Measurements from ENCODE around the gene CACNA1G.

Gene CACNA1G

GRCh38 chr17:50562242-50563091 is 2.0 kb downstream of the CACNA1G start:
- no peak for FAIRE-seq
- no peak for DNase-seq (ENCODE audit: extremely low spot score, insufficient read length, low read depth)

GRCh38 chr17:50563092-50563511 is 2.6 kb downstream of the CACNA1G start:
- no peak for DNase-seq (ENCODE audit: extremely low spot score, insufficient read length, low read depth)
- FAIRE-seq = no peak

DNA sequence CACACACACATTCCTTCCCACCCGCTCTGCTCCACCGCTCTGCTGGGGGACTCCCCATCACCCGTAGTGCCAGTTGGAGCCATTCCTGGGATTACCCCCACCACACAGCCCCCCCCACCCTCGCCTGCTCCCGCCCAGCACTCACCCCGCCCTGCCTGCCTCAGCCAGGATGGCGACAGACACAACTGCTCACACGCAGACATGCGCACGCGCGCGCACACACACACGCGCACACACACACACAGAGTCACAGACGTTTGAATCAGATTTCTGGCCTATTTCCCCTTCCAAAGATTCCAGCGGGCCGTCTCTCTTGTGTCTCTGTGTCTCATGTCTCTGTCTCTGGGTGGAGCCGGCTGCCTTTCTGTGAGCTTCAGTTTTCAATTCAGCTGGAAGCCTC is 4.4 kb downstream of the CACNA1G start:
- FAIRE-seq (no peak), DNase-seq (ENCODE audit: extremely low spot score, insufficient read length, low read depth) (no peak)

DNA sequence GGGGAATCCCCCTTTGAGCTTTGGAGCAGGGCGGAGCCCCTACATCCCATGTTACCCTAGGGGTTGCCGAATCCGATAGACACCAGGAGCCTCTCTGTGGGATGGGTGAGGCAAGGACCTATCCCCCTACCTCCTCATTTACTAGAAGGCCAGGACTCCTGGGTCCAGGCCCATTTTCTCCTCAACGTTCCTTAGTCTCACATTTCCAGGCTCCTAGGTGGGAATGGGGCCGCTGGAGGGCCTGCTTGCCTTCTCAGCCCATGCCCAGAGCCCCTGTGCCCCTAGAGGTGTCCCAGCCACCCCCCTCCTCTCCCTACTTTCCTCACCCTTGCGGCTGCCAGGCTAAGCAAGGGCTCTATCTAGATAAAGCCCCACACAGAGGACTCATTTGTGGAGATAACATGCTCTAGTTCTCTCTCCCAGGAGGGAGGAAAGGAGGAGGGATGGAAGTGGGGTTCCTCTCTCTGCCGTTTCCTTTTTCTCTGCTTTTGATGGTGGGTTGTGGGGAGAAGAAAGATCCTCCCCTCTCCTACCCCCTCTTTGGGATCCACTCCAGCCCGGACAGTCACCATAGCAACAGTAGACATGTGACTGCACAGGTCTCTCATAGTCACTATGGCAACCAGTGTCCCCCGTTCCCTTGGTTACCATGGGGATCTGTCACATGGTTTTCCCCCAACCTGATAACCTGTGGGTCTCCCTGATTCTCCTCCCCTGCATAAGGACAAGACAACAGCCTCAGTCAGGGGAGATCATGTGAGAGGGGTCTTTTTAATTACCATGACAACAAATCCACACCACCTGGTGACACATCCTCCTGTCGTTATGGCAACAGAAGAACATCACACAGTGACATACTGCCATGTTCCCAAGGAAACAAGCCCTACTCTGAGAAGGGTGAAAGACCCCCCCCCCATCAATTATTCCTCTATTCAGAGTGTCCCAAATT is 5.2 kb downstream of the CACNA1G start:
- no peak for DNase-seq (ENCODE audit: extremely low spot score, insufficient read length, low read depth)
- FAIRE-seq = no peak

DNA sequence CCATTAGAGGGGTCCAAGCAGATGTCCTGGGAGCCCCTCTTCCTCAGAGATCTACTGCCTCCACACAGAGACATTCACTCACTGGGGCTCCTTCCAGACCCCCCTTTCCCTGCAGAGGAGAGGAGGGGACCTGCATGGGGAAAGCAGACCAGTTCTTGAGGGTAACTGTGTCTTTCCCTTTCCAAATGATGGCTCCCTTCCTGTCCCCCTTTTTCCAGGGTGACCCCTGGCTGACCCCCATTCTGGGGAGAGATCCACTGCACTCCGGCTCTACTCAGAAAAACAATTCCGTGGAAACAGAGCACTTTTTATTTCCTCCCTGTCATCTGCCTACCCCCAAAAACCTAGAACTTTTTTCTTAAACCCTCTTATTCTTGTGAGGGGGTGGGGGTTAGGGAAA is 6.4 kb downstream of the CACNA1G start:
- no peak for FAIRE-seq
- no peak for DNase-seq (ENCODE audit: extremely low spot score, insufficient read length, low read depth)

GRCh38 chr17:50568659-50569058 is 8.1 kb downstream of the CACNA1G start:
- DNase-seq (ENCODE audit: extremely low spot score, insufficient read length, low read depth) (no peak), FAIRE-seq (no peak)

- DNase-seq (ENCODE audit: extremely low spot score, insufficient read length, low read depth) (no peak), FAIRE-seq (no peak)
These were observed 9.1 kb downstream of the CACNA1G start for GRCh38 chr17:50569592-50569991.

DNA sequence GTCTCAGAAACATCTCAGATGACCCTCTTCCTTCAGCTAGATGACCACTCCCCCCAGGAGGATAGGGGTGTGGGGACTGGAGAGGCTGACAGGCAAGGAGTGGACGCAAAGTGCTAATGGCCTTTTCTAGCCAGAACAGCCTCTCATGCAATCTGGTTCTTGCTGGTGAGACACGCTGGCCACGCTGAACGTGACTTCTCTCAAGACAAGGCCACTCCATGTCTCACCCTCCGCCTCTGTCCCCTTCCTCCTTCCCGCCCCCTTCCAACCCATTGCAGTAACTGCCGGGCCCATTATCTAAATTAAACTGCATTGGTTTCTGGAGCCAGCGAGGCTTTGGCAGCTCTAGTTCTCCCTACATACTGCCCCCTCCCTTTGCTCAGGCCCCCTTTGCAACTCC is 9.5 kb downstream of the CACNA1G start:
- no peak for DNase-seq (ENCODE audit: extremely low spot score, insufficient read length, low read depth)
- no peak for FAIRE-seq

GRCh38 chr17:50570528-50570927 is 10.0 kb downstream of the CACNA1G start:
- no peak for DNase-seq (ENCODE audit: extremely low spot score, insufficient read length, low read depth)
- no peak for FAIRE-seq

- no peak for DNase-seq (ENCODE audit: extremely low spot score, insufficient read length, low read depth)
- FAIRE-seq = no peak
These were observed 11.2 kb downstream of the CACNA1G start for GRCh38 chr17:50571681-50572080.

- no peak for FAIRE-seq
- no peak for DNase-seq (ENCODE audit: extremely low spot score, insufficient read length, low read depth)
These were observed 12.0 kb downstream of the CACNA1G start for GRCh38 chr17:50572541-50572940.

DNA sequence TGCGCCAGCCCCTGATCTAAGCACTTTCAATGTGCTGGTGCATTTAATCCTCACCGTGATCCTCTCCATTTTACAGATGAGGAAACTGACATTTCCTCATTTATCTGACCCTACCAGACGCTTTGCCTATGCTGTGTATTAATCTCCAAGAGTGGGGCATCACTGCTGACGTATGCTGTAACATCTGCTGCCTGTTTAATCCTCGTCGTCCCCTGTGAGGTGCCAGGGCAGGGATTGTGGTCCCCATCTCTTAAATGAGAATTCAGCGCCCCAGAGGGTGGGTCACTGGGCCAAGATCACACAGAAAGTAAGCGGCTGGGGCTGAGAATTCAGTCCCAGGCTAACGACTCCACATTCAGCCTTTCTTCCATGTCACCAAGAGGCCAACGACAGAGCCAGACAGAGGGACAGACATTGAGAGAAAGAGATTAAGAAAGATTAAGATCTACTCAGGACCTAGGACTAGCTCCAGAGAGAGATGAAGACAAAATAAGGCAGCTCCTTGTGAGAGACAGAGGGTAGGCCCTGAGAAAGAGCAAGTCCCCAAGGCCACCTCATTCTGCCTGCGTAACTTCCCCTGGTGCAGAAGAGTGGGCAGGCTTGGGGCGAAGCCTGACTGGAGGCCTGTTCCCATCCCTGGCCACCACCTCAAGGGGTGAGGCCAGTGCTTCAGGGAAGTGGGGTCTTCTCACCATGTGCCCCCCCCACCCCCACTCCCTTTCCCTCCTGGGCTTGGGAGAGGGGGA is 13.5 kb downstream of the CACNA1G start:
- FAIRE-seq (no peak), DNase-seq (ENCODE audit: extremely low spot score, insufficient read length, low read depth) (no peak)

DNA sequence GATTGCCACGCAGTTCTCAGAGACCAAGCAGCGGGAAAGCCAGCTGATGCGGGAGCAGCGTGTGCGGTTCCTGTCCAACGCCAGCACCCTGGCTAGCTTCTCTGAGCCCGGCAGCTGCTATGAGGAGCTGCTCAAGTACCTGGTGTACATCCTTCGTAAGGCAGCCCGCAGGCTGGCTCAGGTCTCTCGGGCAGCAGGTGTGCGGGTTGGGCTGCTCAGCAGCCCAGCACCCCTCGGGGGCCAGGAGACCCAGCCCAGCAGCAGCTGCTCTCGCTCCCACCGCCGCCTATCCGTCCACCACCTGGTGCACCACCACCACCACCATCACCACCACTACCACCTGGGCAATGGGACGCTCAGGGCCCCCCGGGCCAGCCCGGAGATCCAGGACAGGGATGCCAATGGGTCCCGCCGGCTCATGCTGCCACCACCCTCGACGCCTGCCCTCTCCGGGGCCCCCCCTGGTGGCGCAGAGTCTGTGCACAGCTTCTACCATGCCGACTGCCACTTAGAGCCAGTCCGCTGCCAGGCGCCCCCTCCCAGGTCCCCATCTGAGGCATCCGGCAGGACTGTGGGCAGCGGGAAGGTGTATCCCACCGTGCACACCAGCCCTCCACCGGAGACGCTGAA is 15.2 kb downstream of the CACNA1G start:
- no peak for DNase-seq (ENCODE audit: extremely low spot score, insufficient read length, low read depth)
- FAIRE-seq = no peak

- FAIRE-seq (no peak), DNase-seq (ENCODE audit: extremely low spot score, insufficient read length, low read depth) (no peak)
These were observed 16.3 kb downstream of the CACNA1G start for GRCh38 chr17:50576864-50577263.

- no peak for FAIRE-seq
- no peak for DNase-seq (ENCODE audit: extremely low spot score, insufficient read length, low read depth)
These were observed 17.0 kb downstream of the CACNA1G start for GRCh38 chr17:50577451-50577954.

GRCh38 chr17:50578173-50578572 is 17.7 kb downstream of the CACNA1G start:
- FAIRE-seq (no peak), DNase-seq (ENCODE audit: extremely low spot score, insufficient read length, low read depth) (no peak)

- DNase-seq (ENCODE audit: extremely low spot score, insufficient read length, low read depth) (no peak), FAIRE-seq (no peak)
These were observed 18.9 kb downstream of the CACNA1G start for GRCh38 chr17:50579399-50579798.

- no peak for DNase-seq (ENCODE audit: extremely low spot score, insufficient read length, low read depth)
- FAIRE-seq = no peak
These were observed 20.1 kb downstream of the CACNA1G start for GRCh38 chr17:50580646-50581045.

DNA sequence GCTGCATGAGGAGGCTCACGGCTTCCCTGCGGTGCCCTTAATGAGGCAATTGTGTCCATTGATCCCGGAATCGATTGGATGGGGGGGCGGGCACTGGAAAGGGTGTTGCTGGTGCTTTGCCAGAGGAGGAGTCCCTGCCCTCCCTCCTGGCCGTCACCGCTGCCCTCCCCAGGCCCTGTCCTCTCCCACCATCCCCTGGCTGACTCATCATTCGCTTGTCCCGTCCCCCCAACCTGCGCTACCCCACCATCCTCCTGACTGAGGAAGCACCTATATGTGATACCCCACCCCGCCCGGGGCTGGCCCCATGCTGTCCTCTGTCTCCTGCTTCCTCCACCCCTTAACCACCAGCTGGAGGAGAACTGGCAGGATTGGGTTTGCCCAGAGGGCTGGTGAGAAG is 20.8 kb downstream of the CACNA1G start:
- no peak for DNase-seq (ENCODE audit: extremely low spot score, insufficient read length, low read depth)
- no peak for FAIRE-seq

DNA sequence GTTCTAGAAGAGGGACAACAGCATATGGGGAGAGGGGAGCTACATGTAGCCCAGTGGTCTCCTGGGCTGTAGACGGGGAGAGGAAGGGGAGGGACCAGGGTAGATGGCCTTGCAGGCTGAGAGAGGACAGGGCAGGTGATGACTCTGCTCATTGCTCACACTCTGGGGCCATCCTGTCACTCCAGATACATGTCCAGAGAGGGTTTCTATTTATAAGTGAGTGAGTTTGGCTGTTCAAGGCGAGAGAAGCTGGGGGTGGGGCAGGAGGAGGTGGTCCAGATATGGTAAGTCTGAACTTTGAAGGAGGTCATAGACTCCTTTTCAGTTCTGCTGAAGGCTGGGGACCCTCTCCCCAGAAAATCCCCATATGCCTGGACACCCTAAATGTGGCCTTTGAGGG is 22.2 kb downstream of the CACNA1G start:
- DNase-seq (ENCODE audit: extremely low spot score, insufficient read length, low read depth) = no peak
- FAIRE-seq = no peak

All from GM18507 (cell line).